HG02852 (cell line): Measurements from ENCODE around the gene CREG1.
A peak's percentile ranks its signal among the peaks of the same experiment; 100 is the strongest.

Experiments
- ATAC-seq: cut with Tn5 transposase; IDR thresholded peaks from one replicate; pipeline ENCODE4 v1.9.1; 2021; ENCODE audit warnings: mild to moderate bottlenecking, moderate library complexity; ENCODE audit not compliant: unreplicated experiment

Gene CREG1

GRCh38 chr1:167532964-167533824, 20.4 kb downstream of the CREG1 start:
- peak; percentile 15 for ATAC-seq

- ATAC-seq: no peak
Observed at GRCh38 chr1:167532375-167532774, 21.2 kb downstream of the CREG1 start.

GRCh38 chr1:167529829-167530474, 23.6 kb downstream of the CREG1 start:
- no peak for ATAC-seq

GRCh38 chr1:167528057-167528728, 25.4 kb downstream of the CREG1 start:
- ATAC-seq: no peak

- no peak for ATAC-seq
Observed at GRCh38 chr1:167526667-167527383, 26.7 kb downstream of the CREG1 start.

DNA sequence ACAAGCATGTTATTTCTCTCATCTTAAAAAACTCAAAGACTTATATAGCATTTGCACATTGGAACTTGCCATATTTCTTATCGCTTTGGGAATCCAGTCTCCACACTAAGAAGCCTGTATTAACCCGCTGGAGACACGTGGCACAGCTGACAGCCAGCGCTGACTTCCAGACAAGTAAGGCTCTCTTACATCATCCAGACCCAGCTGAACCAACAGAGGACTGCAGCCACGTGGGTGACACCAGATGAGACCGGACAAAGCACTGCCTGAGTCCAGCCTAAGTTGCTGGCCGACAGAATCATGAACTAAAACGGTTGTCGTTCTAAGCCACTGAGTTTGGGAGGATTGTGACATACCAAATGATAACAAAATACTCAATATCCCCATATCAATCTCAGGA, 28.9 kb downstream of the CREG1 start:
- ATAC-seq: no peak

- ATAC-seq: no peak
Observed at GRCh38 chr1:167522246-167522645, 31.3 kb downstream of the CREG1 start.

DNA sequence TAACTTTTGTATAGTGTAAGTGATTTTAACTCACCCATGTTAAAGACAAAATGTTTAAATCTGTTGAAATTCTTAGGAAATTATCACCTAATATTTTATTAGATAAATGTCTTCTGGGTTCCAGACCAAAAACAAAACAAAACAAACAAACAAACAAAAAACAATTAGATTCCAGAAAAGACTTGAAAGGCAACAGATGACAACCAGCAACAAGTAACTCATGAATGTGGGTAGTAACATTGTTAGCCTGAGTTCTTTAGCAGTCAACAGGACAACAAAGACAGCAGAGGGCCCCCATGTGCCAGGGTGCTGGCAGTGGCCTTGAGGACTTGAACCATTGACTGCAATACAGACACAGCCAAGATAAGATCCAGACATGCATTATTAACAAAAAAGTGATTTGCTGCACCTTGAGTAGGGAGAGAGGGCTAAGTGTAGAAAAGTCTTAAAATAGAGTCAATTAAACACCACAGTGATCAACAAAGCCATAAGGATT, 32.8 kb downstream of the CREG1 start:
- no peak for ATAC-seq

DNA sequence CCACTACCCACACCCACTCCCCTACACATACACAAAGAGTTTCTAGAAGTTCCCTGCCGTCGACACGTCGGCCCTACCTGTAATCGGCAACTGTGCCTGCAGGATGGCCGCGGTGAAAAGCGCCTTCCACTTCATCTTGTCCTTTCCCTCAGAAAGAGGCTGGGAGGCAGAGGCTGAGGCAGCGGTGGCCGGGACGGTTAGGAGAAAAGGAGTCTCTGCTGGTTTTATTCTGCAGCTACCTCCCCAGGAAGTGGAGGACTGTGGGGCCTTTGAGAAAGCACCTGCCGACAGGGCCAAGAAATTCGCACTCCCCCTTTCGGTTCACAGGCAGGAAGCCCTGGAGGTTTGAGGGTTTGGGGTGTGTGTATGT, 35.2 kb downstream of the CREG1 start, which contains the start of gene CD247:
CD247 (minus strand) TSS at position 199 of the 370 bp plus-strand sequence; CDS start at position 135, 64 bp downstream.
- no peak for ATAC-seq

DNA sequence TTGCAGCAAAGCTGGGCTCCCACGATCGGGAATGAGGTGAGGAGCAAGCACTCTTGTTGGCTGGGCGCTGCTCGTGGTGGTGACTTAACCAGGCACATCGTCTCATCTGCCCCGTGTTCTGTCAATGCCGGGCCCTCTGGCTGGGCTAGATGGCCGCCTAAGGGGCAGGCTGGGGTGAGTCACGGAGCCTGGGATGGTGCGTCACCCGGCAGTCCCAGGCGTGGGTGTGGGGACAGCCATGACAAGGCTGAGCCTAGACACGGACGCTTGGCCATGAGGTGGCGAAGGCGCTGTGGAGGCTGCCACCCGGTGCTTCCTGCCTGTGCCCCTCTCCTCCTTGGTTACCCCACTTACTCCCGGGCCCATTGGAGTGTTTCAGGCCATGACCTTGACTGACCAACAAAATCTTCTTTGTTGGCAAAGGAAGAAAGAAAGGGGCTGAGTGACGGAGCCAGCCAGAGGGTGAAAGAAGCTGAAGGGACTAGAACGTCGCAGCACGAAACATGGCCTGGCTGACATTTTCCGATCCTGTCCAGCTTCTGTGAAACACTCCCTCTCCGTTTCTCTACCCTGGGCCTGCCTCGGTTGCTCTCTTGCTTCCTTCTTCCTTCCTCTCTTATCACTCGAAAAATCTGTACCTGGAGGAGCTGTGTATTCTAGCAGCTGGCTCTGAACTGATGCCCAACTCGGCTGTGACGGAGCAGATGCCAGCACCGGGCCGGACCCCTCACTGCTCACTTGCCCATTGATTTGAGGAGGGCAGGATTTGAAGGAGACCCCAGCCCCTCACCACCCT, 35.8 kb downstream of the CREG1 start:
- ATAC-seq: no peak

DNA sequence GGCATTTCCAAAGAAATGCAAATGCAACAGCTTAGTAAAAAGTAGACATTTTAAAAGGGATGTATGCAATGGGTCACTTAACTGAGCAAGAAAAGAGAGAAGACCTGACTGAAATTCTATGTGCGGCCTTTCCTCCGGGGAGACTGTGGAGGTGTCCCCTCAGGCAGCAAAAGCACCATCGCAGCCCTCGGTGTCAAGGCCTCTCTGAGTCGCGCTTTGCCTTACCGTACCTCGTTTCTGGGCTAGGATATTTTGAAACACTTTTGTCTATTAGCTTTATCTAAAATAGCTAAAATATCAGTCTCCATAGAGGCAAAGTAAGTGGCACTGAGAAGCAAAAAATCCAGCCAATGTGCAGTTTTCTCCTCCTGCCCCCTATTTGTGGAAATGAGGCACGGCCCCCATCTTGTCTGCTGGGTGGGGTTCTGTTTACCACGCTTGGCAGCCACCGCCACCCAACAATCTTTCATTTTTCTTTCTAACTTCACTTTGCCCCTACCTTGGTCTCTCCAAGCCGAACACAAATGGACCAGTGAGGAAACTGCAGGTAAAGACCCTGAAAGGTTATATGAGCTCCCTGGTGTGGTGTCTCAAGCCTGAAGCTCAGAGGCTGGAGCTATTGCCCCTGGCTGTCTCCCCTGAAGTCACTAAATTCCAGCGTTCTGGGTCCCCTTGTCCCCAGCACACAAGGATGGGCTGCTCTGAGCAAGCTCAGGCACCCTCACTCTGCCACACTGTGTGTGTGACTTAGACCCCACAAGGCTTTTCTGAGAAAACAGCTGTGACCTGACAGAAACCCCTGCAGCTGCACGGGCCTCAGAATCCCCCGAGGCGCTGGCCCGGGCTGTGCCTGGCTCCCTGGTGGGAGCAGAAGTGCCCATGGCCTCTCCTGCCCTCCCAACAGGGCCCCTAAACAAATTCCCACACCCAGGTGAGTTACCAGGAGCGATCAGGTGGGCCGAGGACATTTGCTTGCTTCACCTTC, 36.9 kb downstream of the CREG1 start:
- ATAC-seq: no peak

DNA sequence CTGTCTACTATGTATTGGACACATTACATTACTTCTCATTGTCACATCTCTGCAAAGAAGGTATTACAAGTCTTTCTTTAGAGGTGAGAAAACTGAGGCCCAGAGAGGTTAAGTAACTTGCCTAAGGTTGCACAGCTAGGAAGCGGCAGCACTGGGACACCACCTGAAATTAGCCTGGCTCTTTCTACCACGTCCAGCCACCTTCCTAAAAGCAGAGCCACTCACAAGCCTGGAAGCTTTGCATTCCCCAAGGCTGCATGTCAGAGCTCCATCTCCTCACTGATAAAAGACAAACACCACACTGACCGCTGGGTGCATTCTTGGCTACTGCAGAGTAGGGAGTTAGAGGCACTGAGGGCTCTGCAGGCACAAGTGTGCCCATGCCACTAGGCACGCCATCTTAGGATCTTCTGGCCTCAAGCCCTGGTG, 37.7 kb downstream of the CREG1 start:
- no peak for ATAC-seq

GRCh38 chr1:167515461-167515860, 38.1 kb downstream of the CREG1 start:
- no peak for ATAC-seq

- no peak for ATAC-seq
Observed at GRCh38 chr1:167514288-167514687, 39.3 kb downstream of the CREG1 start.

- ATAC-seq: no peak
Observed at GRCh38 chr1:167512046-167512654, 41.4 kb downstream of the CREG1 start.

DNA sequence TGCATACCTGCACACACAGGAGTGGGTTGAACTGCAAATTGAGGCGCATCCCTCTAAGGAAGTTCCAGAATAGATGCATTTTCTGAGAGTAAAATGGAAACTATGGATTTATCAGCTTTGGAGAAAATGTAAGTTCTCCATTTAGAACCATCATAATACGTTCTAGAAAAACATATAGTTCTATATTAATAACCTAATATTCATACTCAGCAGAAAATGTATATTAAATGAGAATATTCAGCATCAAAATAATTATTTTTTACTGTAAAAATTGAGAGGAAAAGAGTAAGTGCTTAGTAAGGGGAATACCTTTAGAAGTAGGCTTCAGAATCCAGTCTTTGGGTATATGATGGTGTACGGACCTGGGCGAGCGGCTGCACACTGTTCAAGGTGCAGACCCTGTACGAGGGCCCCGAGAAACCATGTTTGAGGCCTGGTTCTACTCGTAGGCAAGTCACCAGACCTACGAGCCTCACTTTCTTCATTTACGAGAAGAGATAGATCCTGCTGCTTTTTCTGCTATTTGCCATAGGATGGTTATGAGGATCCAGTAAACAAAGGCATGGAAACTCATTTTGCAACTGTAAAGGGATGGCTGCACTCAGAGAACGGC, 42.1 kb downstream of the CREG1 start:
- no peak for ATAC-seq

DNA sequence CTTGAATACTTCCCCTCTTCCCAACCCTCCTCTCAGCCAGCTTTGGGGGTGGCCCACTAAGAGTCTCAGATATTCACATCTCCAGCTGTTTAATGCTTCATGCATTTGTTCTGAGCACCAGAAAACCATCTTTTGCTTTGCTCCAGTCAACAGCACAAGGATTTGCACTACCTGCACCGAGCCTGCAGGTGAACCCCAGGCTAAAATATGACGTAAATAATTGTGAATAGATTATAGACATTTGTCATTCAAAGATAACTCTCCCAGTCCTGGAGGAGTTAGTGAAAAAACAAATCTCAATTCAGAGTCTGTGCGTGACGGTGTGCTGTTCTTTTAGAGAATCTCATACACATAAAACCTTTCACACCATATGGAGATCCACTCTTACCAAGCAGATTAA, 42.7 kb downstream of the CREG1 start:
- no peak for ATAC-seq

- no peak for ATAC-seq
Observed at GRCh38 chr1:167510244-167510643, 43.3 kb downstream of the CREG1 start.
